A549 treated with ZK216348 at 1 μM for 4 hours (cell line): ENCODE measurements around the gene SSX4. TPM values are rescaled to one million over a fixed set of nuclear protein-coding genes. Genes with fewer than 3 reads are reported as not detected.

Source experiments
- total RNA-seq: library from RNA; stranded (reverse); fragments of 200-300 nt; extraction: Qiagen RNA extraction; gene quantifications from 5 replicates; pipeline ENCODE4 v1.2.3, GENCODE V29; 2022; ENCODE audit warnings: low read depth

Gene SSX4, protein sequence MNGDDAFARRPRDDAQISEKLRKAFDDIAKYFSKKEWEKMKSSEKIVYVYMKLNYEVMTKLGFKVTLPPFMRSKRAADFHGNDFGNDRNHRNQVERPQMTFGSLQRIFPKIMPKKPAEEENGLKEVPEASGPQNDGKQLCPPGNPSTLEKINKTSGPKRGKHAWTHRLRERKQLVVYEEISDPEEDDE
- not detected in 5 replicates for total RNA-seq

DNA sequence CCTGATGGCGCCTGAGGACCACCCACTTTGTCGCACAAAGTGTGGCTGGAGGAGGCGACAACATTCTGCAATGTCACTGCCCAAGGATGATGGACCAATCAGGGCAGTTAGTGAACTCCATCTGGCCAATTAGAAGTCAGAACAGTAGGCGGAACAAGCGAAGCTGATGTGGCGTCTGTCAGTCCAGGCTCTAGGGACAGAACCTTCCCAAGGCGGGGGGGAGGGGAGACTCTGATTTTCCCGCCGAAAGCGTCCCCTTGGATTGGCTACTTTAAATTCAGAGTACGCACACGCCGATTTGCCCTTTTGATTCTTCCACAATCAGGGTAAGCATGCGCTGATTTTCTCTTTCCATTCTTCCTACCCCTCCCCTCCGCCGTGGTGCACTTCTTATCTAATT lies at the start of gene SSX4:
Gene SSX4, plus strand, starts transcription at position 301 of the 400 bp plus-strand sequence. CDS start 515 bp downstream, outside the sequence.

DNA sequence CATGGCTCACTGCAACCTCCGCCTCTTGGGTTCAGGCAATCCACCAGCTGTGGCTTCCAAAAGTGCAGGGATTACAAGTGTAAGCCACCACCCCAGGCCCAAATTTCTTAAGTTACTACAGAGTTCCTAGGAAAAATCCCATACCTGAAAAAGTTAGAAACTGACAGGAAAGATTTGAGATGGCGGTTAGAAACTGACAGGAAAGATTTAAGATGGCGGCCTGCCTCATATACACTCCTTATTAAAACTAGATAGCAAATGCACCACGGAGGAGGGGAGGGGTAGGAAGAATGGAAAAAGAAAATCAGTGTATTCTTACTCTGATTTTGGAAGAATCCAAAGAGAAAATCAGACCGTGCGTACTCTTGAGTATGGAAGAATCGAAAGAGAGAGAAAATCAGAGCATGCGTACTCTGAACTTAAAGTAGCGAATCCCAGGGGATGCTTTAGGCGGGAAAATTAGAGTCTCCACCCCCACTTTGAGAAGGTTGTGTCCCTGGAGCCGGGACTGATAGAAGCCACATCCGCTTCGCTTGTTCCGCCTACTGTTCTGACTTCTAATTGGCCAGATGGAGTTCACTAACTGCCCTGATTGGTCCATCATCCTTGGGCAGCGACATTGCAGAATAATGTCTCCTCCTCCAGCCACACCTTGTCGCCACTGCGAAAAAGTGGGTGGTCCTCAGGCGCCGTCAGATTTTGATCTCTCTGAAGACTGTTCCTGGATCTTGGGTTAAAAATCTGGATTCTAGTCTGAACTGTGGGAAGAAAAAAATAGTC lies 26.8 kb upstream of the SSX4 start, which contains the start of gene SSX3:
Gene SSX3, minus strand, starts transcription at position 389 of the 780 bp plus-strand sequence. CDS start 1,454 bp downstream, outside the sequence.

DNA sequence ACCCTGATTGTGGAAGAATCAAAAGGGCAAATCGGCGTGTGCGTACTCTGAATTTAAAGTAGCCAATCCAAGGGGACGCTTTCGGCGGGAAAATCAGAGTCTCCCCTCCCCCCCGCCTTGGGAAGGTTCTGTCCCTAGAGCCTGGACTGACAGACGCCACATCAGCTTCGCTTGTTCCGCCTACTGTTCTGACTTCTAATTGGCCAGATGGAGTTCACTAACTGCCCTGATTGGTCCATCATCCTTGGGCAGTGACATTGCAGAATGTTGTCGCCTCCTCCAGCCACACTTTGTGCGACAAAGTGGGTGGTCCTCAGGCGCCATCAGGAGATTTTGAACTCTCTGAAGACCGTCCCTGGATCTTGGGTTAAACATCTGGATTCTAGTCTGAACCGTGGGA lies 28.5 kb downstream of the SSX4 start, which contains the start of gene SSX4B:
Gene SSX4B, minus strand, starts transcription at position 101 of the 400 bp plus-strand sequence. CDS start 588 bp downstream, outside the sequence.

Other genes starting within 250 kb of the SSX4 start
- not detected in 5 replicates for gene SSX5, start 186.7 kb upstream of the SSX4 start, total RNA-seq
- gene SSX1, start 128.1 kb upstream of the SSX4 start, total RNA-seq = not detected in 5 replicates
- not detected in 5 replicates for gene SSX3, start 26.8 kb upstream of the SSX4 start, total RNA-seq
- not detected in 5 replicates for gene SSX4B, start 28.4 kb downstream of the SSX4 start, total RNA-seq
- gene SLC38A5, start 86.7 kb downstream of the SSX4 start, total RNA-seq = 0.32 to 0.38 TPM (median 0.35 TPM) in 3 of 5 replicates, not detected in the others
- 64.7 to 76.3 TPM (median 69.2 TPM) in 5 replicates for gene FTSJ1, start 92.7 kb downstream of the SSX4 start, total RNA-seq
- 12.4 to 19.4 TPM (median 18.0 TPM) in 5 replicates for gene PORCN, start 125.5 kb downstream of the SSX4 start, total RNA-seq
- 111 to 149 TPM (median 144 TPM) in 5 replicates for gene EBP, start 138.3 kb downstream of the SSX4 start, total RNA-seq
- gene TBC1D25, start 156.2 kb downstream of the SSX4 start, total RNA-seq = 9.4 to 13.6 TPM (median 12.3 TPM) in 5 replicates
- 327 to 627 TPM (median 354 TPM) in 5 replicates for gene RBM3, start 190.9 kb downstream of the SSX4 start, total RNA-seq
- gene WDR13, start 214.0 kb downstream of the SSX4 start, total RNA-seq = 56.8 to 92.4 TPM (median 73.5 TPM) in 5 replicates